SU-DHL-6 (cell line): Measurements from ENCODE around the gene CATSPERD.

Experiments used
- H2AFZ ChIP-seq: fragments of 200-600 bp; sonication (generic); 2 replicates; pipeline ENCODE4 v1.6.1; 2014; ENCODE audit warnings: low read depth, mild to moderate bottlenecking, moderate library complexity, mixed read lengths, antibody characterized with exemption, low read length; ENCODE audit not compliant: severe bottlenecking
- H3F3A ChIP-seq: fragments of 200-600 bp; shearing (Covaris generic); 2 replicates; pipeline ENCODE4 v1.6.0; 2016; ENCODE audit warnings: antibody characterized with exemption, mild to moderate bottlenecking; ENCODE audit not compliant: insufficient read depth
- H3K27ac ChIP-seq: fragments of 200-600 bp; sonication (generic); 2 replicates; pipeline ENCODE4 v1.5.1; 2016; ENCODE audit warnings: low read depth, mild to moderate bottlenecking, low read length, moderate library complexity, mixed read lengths
- H3K27me3 ChIP-seq: fragments of 200-600 bp; sonication (generic), shearing (Covaris generic); 2 replicates; pipeline ENCODE4 v1.6.0; 2014; ENCODE audit warnings: mild to moderate bottlenecking, low read length
- H3K36me3 ChIP-seq: fragments of 200-600 bp; sonication (generic); 2 replicates; pipeline ENCODE4 v1.6.1; 2014; ENCODE audit warnings: mild to moderate bottlenecking, low read length, mixed read lengths
- H3K4me2 ChIP-seq: fragments of 300-600, 200-600 bp; shearing (Covaris generic), sonication (generic); 2 replicates; pipeline ENCODE4 v1.6.0; 2014; ENCODE audit warnings: low read length, low read depth, mild to moderate bottlenecking; ENCODE audit not compliant: poor library complexity, severe bottlenecking
- H3K4me3 ChIP-seq: fragments of 200-600 bp; sonication (generic); 2 replicates; pipeline ENCODE4 v1.5.1; 2014; ENCODE audit warnings: antibody characterized with exemption, low read length, mild to moderate bottlenecking, mixed read lengths; ENCODE audit not compliant: insufficient read depth, poor library complexity, severe bottlenecking
- H3K79me2 ChIP-seq: fragments of 200-600 bp; sonication (generic); 2 replicates; pipeline ENCODE4 v1.6.1; 2014; ENCODE audit warnings: mild to moderate bottlenecking, low read length, moderate library complexity; ENCODE audit not compliant: insufficient read depth
- H3K9ac ChIP-seq: fragments of 200-600 bp; sonication (generic); 2 replicates; pipeline ENCODE4 v1.7.0; 2014; ENCODE audit warnings: mild to moderate bottlenecking, low read length
- H3K9me2 ChIP-seq: fragments of 200-600 bp; sonication (generic); replicated peaks from 2 replicates; pipeline ENCODE4 v1.6.1; 2014; ENCODE audit warnings: low read length; ENCODE audit not compliant: insufficient read depth
- H3K9me3 ChIP-seq: fragments of 200-600 bp; sonication (generic); 2 replicates; pipeline ENCODE4 v1.6.1; 2014; ENCODE audit warnings: low read length, mixed read lengths; ENCODE audit not compliant: insufficient read depth
- H4K20me1 ChIP-seq: fragments of 200-600 bp; sonication (generic); 2 replicates; pipeline ENCODE4 v1.6.1; 2014; ENCODE audit warnings: low read depth, mild to moderate bottlenecking, antibody characterized with exemption, low read length, moderate library complexity, mixed read lengths
- CTCF ChIP-seq: fragments of 200-600 bp; sonication (generic); IDR thresholded peaks from one replicate; pipeline ENCODE4 v1.5.1; 2017; ENCODE audit warnings: antibody characterized with exemption, mild to moderate bottlenecking, low read length, moderate library complexity; ENCODE audit not compliant: insufficient read depth, poor library complexity, severe bottlenecking
- EZH2phosphoT487 ChIP-seq: fragments of 200-600 bp; sonication (generic), shearing (Covaris generic); conservative IDR thresholded peaks from 2 replicates; pipeline ENCODE4 v1.6.1; 2018; ENCODE audit warnings: mild to moderate bottlenecking, antibody characterized with exemption, low read length, moderate library complexity, mixed read lengths

CATSPERD gene

GRCh38 chr19:5711713-5712161 lies 8.7 kb upstream of the CATSPERD start:
- H3K27me3 ChIP-seq = no peaks in the 10 kb centered on the region
- H3K79me2 ChIP-seq = peaks cover 27% of the 10 kb centered on the region

DNA sequence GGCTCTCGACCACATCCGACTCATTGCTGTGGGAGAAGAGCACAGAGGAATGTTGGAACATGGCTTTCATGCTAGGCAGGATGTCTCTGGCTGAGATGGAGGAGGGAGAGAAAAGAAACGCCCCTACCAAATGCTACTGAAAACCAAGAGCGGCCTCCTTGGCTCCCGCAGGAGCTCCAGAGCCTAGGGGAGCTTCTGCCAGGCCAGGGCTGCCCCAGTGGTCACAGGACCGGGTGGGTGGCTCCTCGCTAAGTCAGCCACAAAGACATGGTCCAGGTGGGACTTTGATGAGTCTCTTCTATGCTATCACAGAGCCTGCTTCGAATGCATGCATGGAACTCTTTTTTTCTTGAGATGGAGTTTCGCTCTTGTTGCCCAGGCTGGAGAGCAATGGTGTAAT lies 7.2 kb upstream of the CATSPERD start:
- H2AFZ ChIP-seq = no peak overlapping the region
- TF ChIP-seq EZH2phosphoT487 = no peak
- no peak for TF ChIP-seq CTCF
- no peaks in the 10 kb centered on the region for H3K9me2 ChIP-seq
- no peaks in the 10 kb centered on the region for H3K27me3 ChIP-seq
- H3K9ac ChIP-seq = no peak overlapping the region
- no peak overlapping the region for H3K4me3 ChIP-seq
- H4K20me1 ChIP-seq = peaks cover 12% of the 10 kb centered on the region
- H3F3A ChIP-seq = no peaks in the 10 kb centered on the region
- no peak overlapping the region for H3K27ac ChIP-seq
- peaks cover 42% of the 10 kb centered on the region for H3K79me2 ChIP-seq
- peaks cover 6% of the 10 kb centered on the region; the same call in 1 of the 2 replicates for H3K36me3 ChIP-seq
- no peaks in the 10 kb centered on the region for H3K9me3 ChIP-seq
- no peak overlapping the region for H3K4me2 ChIP-seq

More at GRCh38 chr19:5711713-5712161, 8.7 kb upstream of the CATSPERD start:
- H2AFZ ChIP-seq = no peak overlapping the region
- H3F3A ChIP-seq = no peaks in the 10 kb centered on the region
- no peaks in the 10 kb centered on the region for H3K9me3 ChIP-seq
- H3K36me3 ChIP-seq = no peaks in the 10 kb centered on the region
- no peak overlapping the region for H3K4me3 ChIP-seq
- no peaks in the 10 kb centered on the region for H3K9me2 ChIP-seq
- TF ChIP-seq EZH2phosphoT487 (no peak), CTCF (no peak)
- no peak overlapping the region for H3K9ac ChIP-seq
- H4K20me1 ChIP-seq = peaks cover 6% of the 10 kb centered on the region; the same call in 1 of the 2 replicates
- no peak overlapping the region for H3K4me2 ChIP-seq
- H3K27ac ChIP-seq = no peak overlapping the region

- no peak overlapping the region for H3K4me2 ChIP-seq
- H3K9ac ChIP-seq = no peak overlapping the region
- H3K79me2 ChIP-seq = peaks cover 58% of the 10 kb centered on the region
- no peaks in the 10 kb centered on the region for H3K9me2 ChIP-seq
- H3K27me3 ChIP-seq = no peaks in the 10 kb centered on the region
- no peaks in the 10 kb centered on the region for H3K9me3 ChIP-seq
- H3K4me3 ChIP-seq = no peak overlapping the region
- peaks cover 12% of the 10 kb centered on the region for H4K20me1 ChIP-seq
- H3F3A ChIP-seq = no peaks in the 10 kb centered on the region
- H3K27ac ChIP-seq = no peak overlapping the region
- no peak for TF ChIP-seq CTCF
- no peak for TF ChIP-seq EZH2phosphoT487
- H3K36me3 ChIP-seq = peaks cover 6% of the 10 kb centered on the region; the same call in 1 of the 2 replicates
- no peak overlapping the region for H2AFZ ChIP-seq
Measured at GRCh38 chr19:5714816-5715215, 5.6 kb upstream of the CATSPERD start.
